ENCODE data around the gene GPR27.

The GPR27 gene

DNA sequence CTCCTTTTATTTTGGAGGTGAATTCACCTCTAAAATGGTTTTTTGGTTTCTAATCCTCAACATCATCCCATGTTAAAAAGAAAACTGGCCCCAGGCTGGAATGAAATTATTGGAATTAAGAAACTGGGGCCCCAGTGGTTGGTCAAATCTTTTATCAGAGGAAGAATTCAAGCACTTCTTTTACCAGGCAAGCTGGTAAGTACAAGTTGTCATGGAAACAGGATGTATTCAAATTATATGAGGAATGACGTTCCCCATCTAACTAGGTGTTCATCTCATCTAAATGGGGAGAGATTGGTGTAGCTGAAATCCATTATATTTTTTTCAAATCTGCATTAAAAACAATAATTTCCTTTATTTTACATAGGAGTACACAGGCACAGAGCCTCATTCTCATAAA lies 18.8 kb upstream of the GPR27 start:
- no peak for DNase-seq

DNA sequence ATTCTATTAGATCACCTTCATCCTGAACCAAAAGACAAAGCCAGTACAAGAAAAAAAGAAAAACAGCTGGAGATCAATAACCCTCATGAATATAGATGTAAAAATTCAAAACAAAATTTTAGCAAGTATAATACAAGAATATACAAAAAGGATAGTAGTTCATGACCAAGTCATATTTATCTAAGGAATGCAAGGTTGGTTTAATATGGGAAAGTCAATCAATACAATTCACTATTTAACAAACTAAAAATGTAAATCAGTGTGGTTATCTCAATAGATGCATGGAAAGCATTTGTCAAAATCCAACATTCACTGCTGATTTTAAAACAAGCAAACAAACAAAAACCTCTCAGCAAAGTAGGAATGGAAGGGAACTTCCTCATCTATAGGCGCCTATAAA lies 11.0 kb upstream of the GPR27 start:
- DNase-seq: no peak

DNA sequence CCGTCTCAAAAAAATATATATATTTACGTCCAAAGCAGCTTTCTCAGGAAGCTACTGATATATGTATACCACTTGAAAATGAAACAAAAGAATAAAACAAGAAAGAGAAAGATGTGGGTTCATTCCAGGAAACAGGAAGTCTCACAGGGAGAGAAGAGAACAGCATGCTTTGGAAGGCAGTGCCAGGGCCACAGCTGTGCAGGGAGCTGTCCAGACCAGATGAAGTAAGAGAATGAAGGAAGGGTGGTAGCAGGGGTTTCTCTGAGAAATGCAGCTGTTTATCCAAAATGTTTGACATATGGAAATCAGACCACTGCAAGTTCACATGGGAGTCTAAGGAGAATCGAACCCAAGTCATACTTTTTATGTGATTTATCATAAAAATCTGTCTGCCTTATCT lies 8.9 kb upstream of the GPR27 start:
- DNase-seq: no peak

DNA sequence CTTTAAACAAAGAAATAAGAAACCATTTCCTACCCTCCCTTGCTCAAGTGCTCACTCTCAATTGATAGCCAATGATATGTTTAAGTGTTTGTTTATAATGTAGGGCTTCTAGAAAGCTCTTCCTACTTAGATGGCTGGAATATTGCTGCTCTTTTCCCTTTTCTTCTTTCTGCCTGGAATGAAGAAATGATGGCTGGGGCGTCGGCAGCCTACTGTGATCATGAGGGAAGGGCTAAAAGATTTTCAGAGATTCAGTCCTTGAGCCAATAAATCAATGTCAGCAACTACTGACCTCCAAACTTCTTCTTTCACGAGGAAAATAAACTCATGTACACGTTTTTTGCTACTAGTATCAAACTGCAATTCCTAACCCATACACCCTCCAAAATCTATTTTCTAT lies 2.1 kb upstream of the GPR27 start:
- DNase-seq: no peak

DNA sequence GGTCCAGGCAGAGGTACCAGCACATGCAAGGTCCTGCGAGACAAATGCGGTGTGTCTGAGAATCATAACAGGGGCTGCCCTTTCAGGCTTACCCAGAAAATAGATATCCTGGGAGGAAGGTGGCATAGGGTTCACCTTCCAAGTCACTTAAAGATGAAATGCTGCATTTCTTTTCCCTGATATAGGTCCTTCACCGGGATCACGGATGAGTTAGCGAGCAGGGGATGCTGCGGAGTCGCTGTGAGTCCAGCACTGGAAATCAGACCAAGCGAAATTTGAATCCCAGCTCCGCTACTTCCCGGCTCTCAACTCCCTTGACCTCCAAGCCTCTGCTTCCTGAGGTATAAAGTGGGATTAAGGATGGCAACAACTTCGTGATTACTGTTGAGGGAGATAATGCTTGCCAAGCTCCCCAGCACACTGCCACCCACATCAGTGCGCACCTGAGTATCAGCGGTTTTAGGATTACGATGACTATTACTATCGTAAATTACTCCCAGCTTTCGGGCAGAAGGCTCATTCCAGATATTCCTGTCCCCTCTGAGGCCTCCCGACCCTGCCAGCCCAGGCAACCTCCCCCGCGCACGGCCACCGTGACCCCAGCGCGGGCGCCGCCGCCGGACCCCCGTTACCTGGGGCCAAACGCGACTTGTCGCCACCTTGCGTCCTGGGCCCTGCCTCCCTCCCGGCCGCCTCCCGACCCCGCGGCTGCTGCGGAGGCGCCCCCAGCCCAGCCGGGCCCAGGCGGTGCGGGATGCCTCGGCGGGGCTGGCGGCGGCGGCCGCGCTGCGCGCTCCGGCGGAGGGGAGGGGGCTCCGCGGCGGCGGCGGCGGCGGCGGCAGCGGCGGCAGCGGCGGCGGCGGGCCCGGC lies 589 bp upstream of the GPR27 start:
- no peak for DNase-seq

DNA sequence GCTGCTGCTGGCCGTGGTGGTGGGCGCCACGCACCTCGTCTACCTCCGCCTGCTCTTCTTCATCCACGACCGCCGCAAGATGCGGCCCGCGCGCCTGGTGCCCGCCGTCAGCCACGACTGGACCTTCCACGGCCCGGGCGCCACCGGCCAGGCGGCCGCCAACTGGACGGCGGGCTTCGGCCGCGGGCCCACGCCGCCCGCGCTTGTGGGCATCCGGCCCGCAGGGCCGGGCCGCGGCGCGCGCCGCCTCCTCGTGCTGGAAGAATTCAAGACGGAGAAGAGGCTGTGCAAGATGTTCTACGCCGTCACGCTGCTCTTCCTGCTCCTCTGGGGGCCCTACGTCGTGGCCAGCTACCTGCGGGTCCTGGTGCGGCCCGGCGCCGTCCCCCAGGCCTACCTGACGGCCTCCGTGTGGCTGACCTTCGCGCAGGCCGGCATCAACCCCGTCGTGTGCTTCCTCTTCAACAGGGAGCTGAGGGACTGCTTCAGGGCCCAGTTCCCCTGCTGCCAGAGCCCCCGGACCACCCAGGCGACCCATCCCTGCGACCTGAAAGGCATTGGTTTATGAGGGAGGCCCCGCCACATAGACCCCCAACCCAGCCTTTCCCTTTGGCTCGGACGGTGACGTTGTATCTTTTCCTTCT lies 1.1 kb downstream of the GPR27 start:
- no peak for DNase-seq

DNA sequence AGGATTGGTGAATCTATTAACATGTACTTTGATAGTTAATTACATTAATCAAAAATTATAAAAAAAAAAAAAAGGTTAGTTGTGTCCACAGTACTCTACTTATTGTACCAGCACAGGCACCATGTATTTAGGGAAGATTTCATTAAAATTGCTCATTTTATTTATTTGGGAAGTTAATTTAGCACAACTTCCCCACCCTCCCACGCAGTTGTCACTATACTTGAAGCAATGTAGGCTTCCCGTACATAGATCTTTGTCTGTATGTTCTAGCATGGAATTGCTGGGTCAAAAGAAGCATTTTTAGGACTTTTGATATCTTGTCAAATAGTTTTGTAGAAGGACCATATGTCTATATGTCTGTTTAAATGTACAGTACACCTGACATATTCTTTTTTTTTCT lies 4.4 kb downstream of the GPR27 start:
- DNase-seq: no peak

DNA sequence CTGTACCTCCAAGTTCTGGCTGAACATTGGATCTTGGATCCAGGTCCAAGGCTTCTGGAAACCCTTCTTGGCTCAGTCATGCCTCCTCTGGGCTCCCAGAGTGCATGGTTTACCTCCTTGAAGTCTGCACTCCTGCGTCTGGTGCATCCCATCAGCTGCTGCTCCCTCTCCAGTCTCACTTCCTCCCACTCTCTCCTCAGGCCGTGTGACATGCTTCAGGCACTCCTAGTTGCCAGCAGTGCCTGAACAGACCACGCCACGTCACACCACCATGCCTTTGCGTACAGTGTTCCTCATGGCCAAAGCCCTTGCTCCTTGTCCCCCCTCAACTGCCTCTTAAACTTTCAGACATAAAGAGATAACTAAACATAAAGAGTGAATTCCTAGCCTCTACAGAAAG lies 5.7 kb downstream of the GPR27 start:
- no peak for DNase-seq

DNA sequence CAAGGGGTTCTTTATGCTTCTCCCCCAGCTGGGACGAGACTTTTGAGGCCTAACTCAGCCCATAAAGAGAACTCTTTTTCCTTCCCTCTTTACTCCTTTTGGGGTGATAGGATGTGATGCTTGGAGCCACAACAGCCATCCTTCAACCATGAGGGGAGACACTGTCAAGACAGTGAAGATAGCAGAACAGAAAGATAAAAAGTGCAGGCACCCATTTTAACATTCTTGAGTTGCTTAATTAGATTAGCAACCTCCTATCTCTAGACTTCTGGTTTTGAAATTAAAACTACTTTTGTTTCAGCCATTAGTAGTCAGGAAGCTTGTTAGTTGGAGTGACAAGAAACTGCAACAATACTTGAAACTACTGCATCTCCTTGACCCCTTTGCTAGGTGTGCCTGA lies 6.5 kb downstream of the GPR27 start:
- DNase-seq: no peak

DNA sequence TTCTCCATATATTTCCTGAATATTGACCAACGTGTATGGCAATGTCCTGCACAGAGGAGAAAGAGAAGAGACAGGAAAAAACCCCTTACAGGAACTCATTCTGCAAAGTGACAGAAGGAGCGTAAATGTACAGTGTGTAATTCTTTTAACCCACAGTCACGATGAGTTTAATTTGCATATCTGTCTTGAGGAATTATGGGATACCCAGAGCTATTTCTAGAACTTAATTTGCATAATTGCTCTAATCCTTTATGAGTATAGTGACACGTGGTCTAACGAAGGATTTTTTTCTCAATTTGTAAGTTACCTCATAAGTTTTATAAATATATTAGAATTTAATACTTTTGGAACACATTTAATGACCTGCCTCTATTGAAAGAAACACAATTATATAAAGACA lies 9.8 kb downstream of the GPR27 start:
- no peak for DNase-seq

DNA sequence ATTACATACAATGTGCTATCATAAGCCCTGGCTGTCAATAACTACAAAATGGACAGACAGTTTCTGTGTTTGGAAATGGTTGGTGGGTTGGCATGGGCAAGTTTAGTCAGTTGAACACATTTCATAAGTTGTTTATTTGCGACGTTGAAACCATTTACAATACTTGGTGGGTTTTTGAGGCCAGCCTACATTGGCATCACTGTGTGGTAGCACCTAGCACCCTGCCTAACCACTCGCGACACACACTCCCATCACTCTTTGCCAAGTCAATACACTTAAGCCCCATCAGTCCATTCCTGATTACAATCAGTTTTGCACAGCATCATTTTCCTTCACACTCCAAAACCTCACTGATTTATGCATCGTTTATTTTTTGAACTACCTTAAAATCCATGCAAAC lies 17.5 kb downstream of the GPR27 start:
- no peak for DNase-seq

DNA sequence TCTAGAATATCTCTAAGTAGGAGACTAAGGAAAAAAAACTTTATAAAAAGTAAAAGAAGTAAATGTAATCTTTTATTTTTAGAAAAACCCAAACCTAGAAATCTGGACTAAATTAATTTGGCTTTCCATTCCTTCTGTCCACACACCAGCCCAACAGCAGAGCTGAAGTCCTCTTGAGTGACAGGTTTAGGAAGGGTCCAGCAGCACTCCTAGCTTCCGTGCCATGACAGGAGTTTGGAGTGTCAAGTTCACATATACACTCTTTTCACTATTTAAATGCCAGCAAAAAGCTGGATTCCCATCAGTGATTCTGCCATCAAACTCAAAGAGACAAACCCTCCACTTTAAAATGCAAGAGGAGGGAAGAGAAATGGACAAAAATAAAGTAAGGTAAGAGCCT lies 18.2 kb downstream of the GPR27 start:
- no peak for DNase-seq

DNA sequence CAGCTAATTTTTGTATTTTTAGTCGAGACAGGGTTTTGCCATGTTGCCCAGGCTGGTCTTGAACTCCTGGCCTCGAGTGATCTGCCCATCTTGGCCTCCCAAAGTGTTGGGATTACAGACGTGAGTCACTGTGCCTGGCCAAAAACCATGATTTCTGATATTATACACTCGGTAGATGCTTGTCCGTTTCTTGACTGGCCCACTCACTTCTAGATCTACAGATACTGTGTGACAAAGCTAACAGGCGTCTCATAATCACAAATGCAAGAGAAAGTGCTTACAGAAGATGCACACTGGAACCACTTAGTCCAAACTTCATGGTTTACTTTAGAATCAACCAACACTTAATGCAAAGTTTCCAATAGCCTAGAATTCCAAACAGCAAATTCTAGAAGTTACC lies 22.9 kb downstream of the GPR27 start:
- DNase-seq: no peak

DNA sequence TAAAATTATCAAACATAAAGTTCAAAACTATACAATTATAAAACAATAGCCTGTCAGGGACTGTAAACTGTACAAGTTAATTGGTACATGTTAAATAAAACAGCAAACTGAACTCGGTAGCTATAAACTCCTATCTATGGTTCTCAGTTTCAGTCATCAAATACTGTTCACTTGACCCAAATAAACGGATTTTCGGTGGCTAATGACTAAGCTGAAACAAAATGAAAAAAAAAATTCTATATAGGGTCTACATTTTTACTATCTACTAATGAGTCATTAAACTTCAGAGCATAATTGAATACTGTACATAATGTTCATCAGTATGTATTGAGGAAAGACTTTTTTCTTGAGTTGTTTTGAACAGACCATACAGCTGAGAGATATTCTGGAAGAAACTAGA lies 24.7 kb downstream of the GPR27 start:
- no peak for DNase-seq

DNA sequence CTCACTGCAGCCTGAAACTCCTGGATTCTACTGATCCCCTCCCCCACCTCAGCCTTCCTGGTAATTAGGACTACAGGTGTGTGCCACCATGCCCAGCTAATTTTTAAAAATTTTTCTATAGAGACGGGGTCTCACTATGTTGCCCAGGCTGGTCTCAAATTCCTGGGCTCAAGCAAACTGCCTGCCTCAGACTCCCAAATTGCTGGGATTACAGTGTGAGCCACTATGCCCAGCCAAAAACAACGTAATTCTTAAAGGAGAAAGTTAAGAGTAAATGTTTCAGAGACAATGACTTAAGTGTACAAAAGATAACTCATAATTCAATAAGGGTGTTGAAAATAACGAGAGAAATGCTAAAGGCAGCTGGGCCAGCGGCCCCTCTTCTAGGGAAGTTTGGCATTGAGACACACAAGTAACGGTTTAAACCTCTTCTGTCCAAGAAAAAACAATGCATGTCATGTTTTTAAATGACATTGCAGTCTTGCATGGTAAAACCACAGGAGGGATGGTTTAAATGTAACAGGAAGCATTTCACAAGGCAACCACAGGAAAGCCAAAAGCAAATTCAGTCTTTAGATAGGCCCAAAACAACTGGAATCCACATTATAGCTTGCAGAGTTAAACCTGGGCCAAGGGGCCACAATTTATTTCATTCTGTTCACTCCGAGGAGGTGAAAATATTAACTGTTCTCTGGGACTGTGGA lies 26.2 kb downstream of the GPR27 start:
- DNase-seq: no peak

DNA sequence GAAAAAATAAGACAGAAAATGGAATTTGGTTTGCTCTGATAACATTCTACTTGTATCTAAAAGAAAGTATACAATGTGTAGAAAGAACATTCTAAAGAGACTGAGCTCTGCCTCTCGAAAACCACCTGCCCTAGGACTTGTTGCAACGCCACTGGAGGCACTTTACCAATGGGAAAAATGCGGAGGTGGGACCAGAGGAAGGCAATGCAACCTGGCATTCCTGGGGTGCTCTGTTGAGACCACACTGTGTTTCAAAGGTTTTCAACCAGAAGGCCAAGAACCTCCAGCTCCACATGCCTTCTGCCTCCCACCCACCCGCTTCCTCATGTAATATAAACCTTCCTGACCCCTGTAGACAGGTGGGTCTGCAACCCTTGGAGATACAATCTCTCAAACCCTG lies 26.8 kb downstream of the GPR27 start:
- DNase-seq: no peak

DNA sequence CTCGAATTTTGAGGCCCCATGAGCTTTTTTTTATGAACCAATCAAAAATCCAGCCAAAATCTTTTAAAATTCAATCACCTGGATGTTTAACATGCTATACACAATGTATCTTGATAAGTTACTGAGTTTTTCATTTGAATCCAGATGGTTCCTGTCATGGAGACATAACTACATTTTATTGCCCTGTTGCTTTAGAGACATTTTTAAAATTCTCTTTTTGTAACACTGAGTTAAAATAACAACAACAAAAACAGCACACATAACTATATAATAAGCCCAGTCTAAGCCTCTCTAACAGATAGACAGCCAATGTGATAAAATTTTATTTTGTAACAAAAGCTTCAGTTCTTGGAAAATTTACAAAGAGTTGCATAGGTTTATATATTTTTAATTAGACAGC lies 29.5 kb downstream of the GPR27 start:
- DNase-seq: no peak

DNA sequence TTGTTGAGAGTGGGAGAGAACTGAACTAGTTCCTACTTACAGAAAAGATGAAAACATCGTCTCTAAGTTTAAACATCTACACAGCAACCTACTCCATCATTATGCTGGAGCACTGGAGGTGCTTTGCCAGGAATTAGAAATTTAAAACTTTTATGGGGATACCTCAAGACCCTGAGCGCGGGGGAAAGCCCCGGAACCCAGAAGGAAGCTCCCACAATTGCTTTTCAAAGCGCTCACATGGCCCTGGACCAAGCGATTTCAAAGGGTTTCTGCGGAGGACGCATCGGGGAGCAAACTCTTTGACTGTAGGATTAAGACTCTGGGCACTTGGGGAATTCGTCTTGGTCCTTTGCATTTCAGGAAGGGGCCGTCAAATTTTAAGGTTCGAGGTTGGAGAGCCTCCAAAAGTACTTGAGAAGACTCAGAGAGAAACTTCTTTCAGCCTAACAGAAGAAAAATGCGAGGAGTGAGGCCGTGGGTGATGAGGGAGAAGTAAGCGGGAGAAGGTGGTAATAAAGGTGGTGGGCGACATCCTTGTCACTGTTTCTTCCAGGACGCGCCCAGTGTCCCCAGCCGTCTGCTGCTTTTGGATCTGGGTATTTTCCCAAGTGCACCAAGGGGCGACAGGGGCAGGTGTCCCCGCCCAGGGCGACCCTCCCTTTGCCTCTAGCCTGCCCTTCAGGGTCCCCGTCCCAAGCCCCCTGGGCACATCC lies 30.7 kb downstream of the GPR27 start:
- DNase-seq: no peak

DNA sequence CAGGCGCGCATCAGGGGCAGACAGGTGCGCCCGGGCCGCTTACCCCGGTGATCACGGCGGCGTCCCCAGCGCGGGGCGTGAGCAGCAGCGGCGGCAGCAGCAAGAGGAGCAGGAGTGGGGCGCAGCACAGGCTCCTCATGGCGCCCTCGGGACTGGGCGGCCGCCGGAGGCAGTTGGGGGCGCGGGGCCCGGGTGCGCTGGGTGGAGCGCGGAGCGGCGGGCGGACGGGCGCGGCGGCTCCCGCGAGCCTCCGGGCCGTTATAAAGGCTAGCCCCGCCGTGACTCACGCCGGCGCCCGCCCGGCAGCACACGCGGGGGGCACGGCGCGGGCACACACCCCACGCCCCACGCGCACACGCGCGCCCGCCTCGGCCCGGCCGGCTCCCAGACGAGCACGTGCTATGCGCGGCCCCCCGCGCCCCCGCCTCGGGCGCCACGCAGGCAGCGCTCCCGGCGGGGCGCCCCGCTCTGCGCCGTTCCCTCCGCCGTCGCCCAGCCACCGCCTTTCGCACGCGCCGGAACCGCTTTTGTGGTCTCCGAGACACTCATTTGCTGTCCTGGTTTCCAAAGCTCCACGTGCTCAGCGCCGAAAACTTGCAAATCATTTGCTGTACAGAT lies 31.4 kb downstream of the GPR27 start, which contains the start of gene PROK2:
Gene PROK2 (minus strand): TSS at position 235 of the 618 bp plus-strand sequence. CDS start 96 bp downstream, at position 139.
- DNase-seq: no peak

DNA sequence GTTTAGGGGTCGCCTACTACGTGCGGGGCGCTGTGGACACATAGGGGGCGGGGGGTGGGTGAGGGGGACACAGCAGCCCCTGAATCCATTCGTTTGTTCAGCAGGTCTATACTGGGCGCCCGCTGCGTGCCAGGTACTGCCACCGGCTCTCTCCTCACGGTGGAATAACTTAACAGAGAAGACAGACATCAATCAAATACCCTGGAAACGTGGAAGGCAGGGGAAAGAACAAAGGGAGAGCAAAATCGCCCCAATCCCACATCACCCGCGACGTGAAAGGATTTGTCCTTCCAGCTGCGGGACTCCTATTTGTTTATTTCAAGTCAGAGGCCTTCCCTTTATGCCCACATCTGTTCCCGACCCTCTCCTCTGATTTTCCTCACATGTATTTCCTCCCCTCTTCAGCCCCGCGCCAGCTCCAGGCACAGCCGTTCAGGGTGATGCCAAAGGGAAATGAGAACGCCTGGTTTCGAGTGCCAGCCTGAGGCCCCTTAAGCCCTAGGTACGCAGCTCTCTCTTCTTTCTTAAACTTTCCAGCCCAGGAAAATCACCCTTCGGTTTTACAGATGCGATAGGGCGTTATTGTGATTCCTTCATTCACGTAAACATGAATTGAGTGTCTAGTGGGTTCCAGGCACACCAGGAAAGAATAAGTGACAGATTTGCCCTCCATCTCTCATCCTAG lies 32.0 kb downstream of the GPR27 start:
- no peak for DNase-seq

DNA sequence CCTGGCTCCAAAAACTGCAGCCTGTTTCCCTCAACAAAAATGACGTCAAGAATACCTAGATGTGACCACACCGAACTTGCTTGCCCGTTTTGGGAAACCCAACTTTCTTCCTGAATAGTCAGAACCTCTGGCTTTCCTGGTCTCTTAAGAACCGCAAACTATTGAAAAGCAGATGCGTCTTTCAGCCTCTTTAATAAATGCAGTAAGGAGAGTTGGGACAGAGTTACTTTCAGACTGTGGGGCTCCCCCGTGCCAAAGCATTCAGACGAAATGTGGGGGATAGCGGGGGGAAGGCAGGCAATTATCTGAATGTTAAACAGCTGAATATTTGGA lies 32.5 kb downstream of the GPR27 start:
- no peak for DNase-seq

DNA sequence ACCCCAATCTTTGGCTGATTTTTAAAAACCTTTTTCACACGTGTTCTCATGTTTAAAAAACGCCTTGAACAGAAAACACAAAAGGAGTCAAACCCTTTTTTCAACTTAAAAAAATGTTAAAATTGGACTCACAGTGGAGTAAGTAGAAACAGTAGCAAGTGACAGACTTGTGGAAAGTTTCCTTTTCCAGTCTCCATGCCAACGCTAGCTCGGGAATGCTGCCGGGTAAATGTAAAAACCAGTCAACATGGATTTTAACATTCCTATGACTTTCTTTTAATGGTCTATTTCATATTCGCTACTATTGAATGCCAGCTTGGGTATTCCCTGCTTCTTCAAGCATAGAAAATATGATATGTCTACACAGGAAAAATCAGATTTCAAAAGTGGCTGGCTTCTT lies 32.9 kb downstream of the GPR27 start:
- DNase-seq: no peak

All from SHP77 treated with DMSO at 0.1 percent for 48 hours (cell line).